Astrocyte (in vitro differentiated cells and primary cell): ENCODE data around the gene AACS. TPM values are rescaled to one million over a fixed set of nuclear protein-coding genes. Genes with fewer than 3 reads are reported as not detected.
"Not testable (repeated sequence)": the region's sequence is repeated elsewhere in the genome, so short reads cannot be mapped to it uniquely, and the experiment has no call there.

Experiments
- DNase-seq: peaks from one replicate; pipeline ENCODE4 v3.0.0-alpha.2; 2010; ENCODE audit warnings: low read depth
- FAIRE-seq: peaks from 2 replicates; lab custom pipeline; 2011; peaks lifted over from hg19 to GRCh38; lab: Jason Lieb, UNC
- H2AFZ ChIP-seq: 2 replicates; pipeline ENCODE4 v1.6.0; 2012; ENCODE audit warnings: low read depth, low read length, inconsistent platforms
- H3K27ac ChIP-seq: 2 replicates; pipeline ENCODE4 v1.5.1; 2011; ENCODE audit warnings: low read depth, low read length, inconsistent platforms
- H3K27me3 ChIP-seq: 2 replicates; pipeline ENCODE4 v1.6.0; 2011; ENCODE audit warnings: low read length, inconsistent platforms; ENCODE audit not compliant: insufficient read depth
- H3K36me3 ChIP-seq: 2 replicates; pipeline ENCODE4 v1.5.1; 2011; ENCODE audit warnings: low read length, inconsistent platforms; ENCODE audit not compliant: insufficient read depth
- H3K4me1 ChIP-seq: 2 replicates; pipeline ENCODE4 v1.5.1; 2011; ENCODE audit warnings: low read length, inconsistent platforms; ENCODE audit not compliant: insufficient read depth
- H3K4me2 ChIP-seq: 2 replicates; pipeline ENCODE4 v1.6.0; 2012; ENCODE audit warnings: low read length, inconsistent platforms
- H3K4me3 ChIP-seq: 2 replicates; pipeline ENCODE4 v1.5.1; 2011; ENCODE audit warnings: low read depth, mild to moderate bottlenecking, low read length, inconsistent platforms; ENCODE audit not compliant: insufficient read depth
- H3K79me2 ChIP-seq: 2 replicates; pipeline ENCODE4 v1.6.0; 2012; ENCODE audit warnings: mild to moderate bottlenecking, low read length, inconsistent platforms; ENCODE audit not compliant: insufficient read depth
- H3K9ac ChIP-seq: 2 replicates; pipeline ENCODE4 v1.6.0; 2012; ENCODE audit warnings: mild to moderate bottlenecking, low read length, inconsistent platforms
- H3K9me3 ChIP-seq: 2 replicates; pipeline ENCODE4 v1.5.1; 2012; ENCODE audit warnings: low read depth, mild to moderate bottlenecking, low read length, inconsistent platforms; ENCODE audit not compliant: insufficient read depth
- H4K20me1 ChIP-seq: 2 replicates; pipeline ENCODE4 v1.6.0; 2012; ENCODE audit warnings: low read length, inconsistent platforms; ENCODE audit not compliant: insufficient read depth
- H3K27ac Mint-ChIP-seq: one replicate; pipeline ENCODE4 v1.8.0; 2021; ENCODE audit warnings: mild to moderate bottlenecking, mixed read lengths; ENCODE audit not compliant: unreplicated experiment
- H3K27me3 Mint-ChIP-seq: one replicate; pipeline ENCODE4 v1.8.0; 2021; ENCODE audit warnings: low read depth, mixed read lengths; ENCODE audit not compliant: unreplicated experiment
- H3K36me3 Mint-ChIP-seq: one replicate; pipeline ENCODE4 v1.8.0; 2021; ENCODE audit warnings: low read depth, mixed read lengths; ENCODE audit not compliant: unreplicated experiment
- H3K4me1 Mint-ChIP-seq: one replicate; pipeline ENCODE4 v1.8.0; 2021; ENCODE audit warnings: low read depth, mixed read lengths; ENCODE audit not compliant: unreplicated experiment
- H3K4me3 Mint-ChIP-seq: one replicate; pipeline ENCODE4 v1.8.0; 2021; ENCODE audit warnings: mild to moderate bottlenecking, moderate library complexity, mixed read lengths; ENCODE audit not compliant: unreplicated experiment
- H3K9me3 Mint-ChIP-seq: one replicate; pipeline ENCODE4 v1.8.0; 2021; ENCODE audit warnings: mild to moderate bottlenecking, mixed read lengths; ENCODE audit not compliant: unreplicated experiment
- EZH2 ChIP-seq: IDR thresholded peaks from 2 replicates; pipeline ENCODE4 v1.6.1; 2012; ENCODE audit warnings: mild to moderate bottlenecking, low read length, inconsistent platforms; ENCODE audit not compliant: insufficient read depth
- total RNA-seq: library from RNA; stranded (reverse); gene quantifications from 2 replicates; pipeline ENCODE4 v1.2.1, GENCODE V29; 2021
- TF ChIP-seq, protein P1 (sequence below): IDR thresholded peaks from 2 replicates; pipeline ENCODE4 v1.5.1; 2011; ENCODE audit warnings: low read depth, mild to moderate bottlenecking, inconsistent platforms, low read length, moderate library complexity; ENCODE audit not compliant: insufficient read depth

The AACS gene
- total RNA-seq, 1 donor from 2014 or later = 22.5 TPM

DNA sequence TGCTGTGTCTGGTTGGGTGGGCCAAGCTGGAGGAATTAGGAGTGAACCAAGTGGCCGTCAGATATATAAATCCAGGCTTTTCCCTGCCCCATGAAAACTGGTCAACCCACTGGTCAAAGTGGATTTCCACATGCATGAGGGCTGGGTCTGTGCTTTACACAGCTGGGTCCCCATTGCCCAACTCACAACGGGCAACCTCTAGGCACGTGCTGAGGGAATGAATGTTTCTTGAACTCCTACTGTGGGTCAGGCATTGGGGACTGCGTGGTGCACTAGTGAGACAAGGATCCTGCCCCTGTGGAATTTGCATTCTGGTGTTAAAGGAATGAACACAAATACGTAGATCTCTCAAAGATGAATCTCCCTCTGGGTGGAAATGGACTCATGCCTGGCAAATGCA, 7.5 kb upstream of the AACS start:
- Mint-ChIP-seq H3K27ac (no peak overlapping the region), H3K4me3 (no peak overlapping the region), H3K27me3 (peaks cover 3% of the 10 kb centered on the region), H3K9me3 (peaks cover 8% of the 10 kb centered on the region), H3K4me1 (no peaks in the 10 kb centered on the region), H3K36me3 (peaks cover 3% of the 10 kb centered on the region)
- no peak for TF ChIP-seq EZH2
- TF ChIP-seq, protein P1, sequence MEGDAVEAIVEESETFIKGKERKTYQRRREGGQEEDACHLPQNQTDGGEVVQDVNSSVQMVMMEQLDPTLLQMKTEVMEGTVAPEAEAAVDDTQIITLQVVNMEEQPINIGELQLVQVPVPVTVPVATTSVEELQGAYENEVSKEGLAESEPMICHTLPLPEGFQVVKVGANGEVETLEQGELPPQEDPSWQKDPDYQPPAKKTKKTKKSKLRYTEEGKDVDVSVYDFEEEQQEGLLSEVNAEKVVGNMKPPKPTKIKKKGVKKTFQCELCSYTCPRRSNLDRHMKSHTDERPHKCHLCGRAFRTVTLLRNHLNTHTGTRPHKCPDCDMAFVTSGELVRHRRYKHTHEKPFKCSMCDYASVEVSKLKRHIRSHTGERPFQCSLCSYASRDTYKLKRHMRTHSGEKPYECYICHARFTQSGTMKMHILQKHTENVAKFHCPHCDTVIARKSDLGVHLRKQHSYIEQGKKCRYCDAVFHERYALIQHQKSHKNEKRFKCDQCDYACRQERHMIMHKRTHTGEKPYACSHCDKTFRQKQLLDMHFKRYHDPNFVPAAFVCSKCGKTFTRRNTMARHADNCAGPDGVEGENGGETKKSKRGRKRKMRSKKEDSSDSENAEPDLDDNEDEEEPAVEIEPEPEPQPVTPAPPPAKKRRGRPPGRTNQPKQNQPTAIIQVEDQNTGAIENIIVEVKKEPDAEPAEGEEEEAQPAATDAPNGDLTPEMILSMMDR = no peak
- Histone ChIP-seq H3K4me2 (no peak overlapping the region), H3K9ac (no peak overlapping the region), H3K4me3 (no peak overlapping the region), H3K27ac (no peak overlapping the region), H4K20me1 (no peaks in the 10 kb centered on the region), H3K36me3 (no peaks in the 10 kb centered on the region), H3K27me3 (no peaks in the 10 kb centered on the region), H2AFZ (no peak overlapping the region), H3K4me1 (no peaks in the 10 kb centered on the region), H3K79me2 (no peaks in the 10 kb centered on the region), H3K9me3 (no peaks in the 10 kb centered on the region)
- DNase-seq (no peak), FAIRE-seq (no peak)

DNA sequence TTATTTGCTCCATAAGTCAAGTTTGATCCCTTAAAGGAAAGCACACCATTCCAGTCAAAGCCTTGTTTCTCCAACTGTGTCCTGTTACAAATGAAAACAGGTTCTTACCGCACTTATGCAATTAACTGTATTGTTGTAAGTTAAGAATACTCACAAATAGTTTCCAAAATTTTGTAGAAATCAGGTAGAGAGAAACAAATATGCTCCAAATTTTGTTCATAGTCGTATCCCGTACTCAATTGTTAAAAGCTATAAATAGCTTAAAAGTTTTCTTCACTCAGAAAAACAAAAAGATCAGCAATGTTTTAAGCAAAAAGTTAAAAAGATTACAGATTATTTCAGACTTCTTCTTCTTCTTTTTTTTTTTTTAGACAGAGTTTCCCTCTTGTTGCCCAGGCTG, 4.0 kb upstream of the AACS start:
- Histone ChIP-seq H2AFZ (no peak overlapping the region), H3K79me2 (peaks cover 7% of the 10 kb centered on the region), H3K36me3 (no peaks in the 10 kb centered on the region), H3K4me2 (no peak overlapping the region), H3K9ac (no peak overlapping the region), H3K9me3 (no peaks in the 10 kb centered on the region), H4K20me1 (peaks cover 6% of the 10 kb centered on the region), H3K4me1 (peaks cover 5% of the 10 kb centered on the region), H3K27me3 (no peaks in the 10 kb centered on the region), H3K27ac (no peak overlapping the region), H3K4me3 (no peak overlapping the region)
- Mint-ChIP-seq H3K9me3 (peaks cover 6% of the 10 kb centered on the region), H3K4me1 (no peaks in the 10 kb centered on the region), H3K4me3 (no peak overlapping the region), H3K27ac (no peak overlapping the region), H3K36me3 (no peaks in the 10 kb centered on the region), H3K27me3 (peaks cover 4% of the 10 kb centered on the region)
- TF ChIP-seq EZH2 = no peak
- TF ChIP-seq, protein P1 = no peak
- no peak for DNase-seq
- FAIRE-seq = no peak

DNA sequence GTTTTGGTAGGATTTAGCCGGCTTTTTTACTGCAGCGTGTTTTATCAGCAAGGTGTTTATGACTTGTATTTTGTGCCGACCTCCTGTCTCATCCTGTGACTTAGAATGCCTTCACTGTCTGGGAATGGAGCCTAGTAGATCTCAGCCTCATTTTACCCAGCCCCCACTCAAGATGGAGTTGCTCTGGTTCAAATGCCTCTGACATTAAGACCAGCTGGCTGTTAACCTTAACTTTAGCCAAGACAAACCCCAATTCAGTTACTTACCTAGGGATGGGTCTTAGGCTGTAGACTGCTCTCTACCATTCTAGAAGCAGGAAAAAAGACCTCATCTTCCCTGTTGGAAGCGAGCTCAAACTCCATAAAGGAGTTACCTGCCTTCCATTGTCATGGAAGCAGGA, 1.7 kb upstream of the AACS start:
- peaks cover 13% of the 10 kb centered on the region for H3K4me1 ChIP-seq
- H4K20me1 ChIP-seq = peaks cover 28% of the 10 kb centered on the region
- not testable (repeated sequence) for H3K4me1 Mint-ChIP-seq, DNase-seq, H3K4me2 ChIP-seq, H3K9me3 Mint-ChIP-seq, H3K9me3 ChIP-seq, H3K27me3 Mint-ChIP-seq, H3K27ac ChIP-seq, H3K9ac ChIP-seq, H3K4me3 Mint-ChIP-seq, H3K27ac Mint-ChIP-seq, FAIRE-seq, H2AFZ ChIP-seq, H3K4me3 ChIP-seq, H3K36me3 ChIP-seq, H3K36me3 Mint-ChIP-seq, H3K27me3 ChIP-seq
- H3K79me2 ChIP-seq = peaks cover 15% of the 10 kb centered on the region
